ENCODE data around the gene KSR2. TPM values are rescaled to one million over a fixed set of nuclear protein-coding genes. Genes with fewer than 3 reads are reported as not detected.
"Not testable (repeated sequence)": the region's sequence is repeated elsewhere in the genome, so short reads cannot be mapped to it uniquely, and the experiment has no call there.

KSR2 gene
- polyA plus RNA-seq, 3 donors, result 0.88 to 0.98 (median 0.95) TPM

GRCh38 chr12:117628711-117629110, 340.1 kb downstream of the KSR2 start:
- not testable (repeated sequence) for DNase-seq (ENCODE audit: extremely low read depth in 1 of 11, low read depth in 9 of 11, low spot score in 4 of 11)

- DNase-seq (ENCODE audit: extremely low read depth in 1 of 11, low read depth in 9 of 11, low spot score in 4 of 11), result no peak
Observed at GRCh38 chr12:117622741-117623140, 346.0 kb downstream of the KSR2 start.

- DNase-seq (ENCODE audit: extremely low read depth in 1 of 11, low read depth in 9 of 11, low spot score in 4 of 11), result no peak
Observed at GRCh38 chr12:117622087-117622486, 346.7 kb downstream of the KSR2 start.

GRCh38 chr12:117607778-117608177, 361.0 kb downstream of the KSR2 start:
- no peak for DNase-seq (ENCODE audit: extremely low read depth in 1 of 11, low read depth in 9 of 11, low spot score in 4 of 11)

DNA sequence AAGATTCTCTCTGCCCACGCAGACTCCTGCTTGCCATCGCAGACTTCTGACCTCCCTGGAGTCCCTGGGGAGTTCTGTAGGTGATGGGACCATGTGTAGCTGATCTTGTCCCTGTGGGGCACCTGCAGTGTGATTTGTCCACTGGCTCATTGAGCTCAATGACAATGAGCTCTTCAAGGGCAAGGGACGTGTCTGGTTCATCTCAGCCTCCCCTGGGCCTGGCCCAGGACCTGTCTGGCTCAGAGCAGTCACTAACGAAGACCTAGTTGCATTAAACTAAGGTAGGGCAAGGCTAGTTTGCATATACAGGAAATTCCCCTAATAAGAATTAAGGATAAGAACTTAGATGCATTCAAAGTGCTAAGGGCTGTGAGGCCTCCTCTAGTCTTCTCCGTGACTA, 361.8 kb downstream of the KSR2 start:
- no peak for DNase-seq (ENCODE audit: extremely low read depth in 1 of 11, low read depth in 9 of 11, low spot score in 4 of 11)

DNA sequence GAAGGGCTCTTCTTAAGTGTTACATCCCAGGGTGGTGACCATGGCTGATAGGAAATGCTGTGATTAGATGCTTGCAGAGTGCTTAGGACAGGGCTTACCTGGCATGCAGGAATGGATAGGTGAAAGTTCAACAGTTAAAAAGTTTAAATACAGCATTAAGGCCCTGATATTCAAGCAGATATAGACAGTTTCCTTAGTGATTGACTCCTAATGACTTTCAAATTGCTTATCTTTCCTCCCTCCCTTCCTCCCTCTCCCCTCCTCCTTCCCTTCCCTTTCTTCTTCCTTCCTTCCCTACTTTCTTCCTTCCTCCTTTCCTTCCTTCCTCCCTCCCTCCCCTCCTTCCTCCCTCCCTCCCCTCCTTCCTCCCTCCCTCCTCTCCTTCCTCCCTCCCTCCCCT, 362.8 kb downstream of the KSR2 start:
- no peak for DNase-seq (ENCODE audit: extremely low read depth in 1 of 11, low read depth in 9 of 11, low spot score in 4 of 11)

GRCh38 chr12:117603316-117604113, 365.3 kb downstream of the KSR2 start:
- peak in 1 of 11 donors; percentile 25 for DNase-seq (ENCODE audit: extremely low read depth in 1 of 11, low read depth in 9 of 11, low spot score in 4 of 11)

GRCh38 chr12:117599849-117600248, 368.9 kb downstream of the KSR2 start:
- no peak for DNase-seq (ENCODE audit: extremely low read depth in 1 of 11, low read depth in 9 of 11, low spot score in 4 of 11)

DNA sequence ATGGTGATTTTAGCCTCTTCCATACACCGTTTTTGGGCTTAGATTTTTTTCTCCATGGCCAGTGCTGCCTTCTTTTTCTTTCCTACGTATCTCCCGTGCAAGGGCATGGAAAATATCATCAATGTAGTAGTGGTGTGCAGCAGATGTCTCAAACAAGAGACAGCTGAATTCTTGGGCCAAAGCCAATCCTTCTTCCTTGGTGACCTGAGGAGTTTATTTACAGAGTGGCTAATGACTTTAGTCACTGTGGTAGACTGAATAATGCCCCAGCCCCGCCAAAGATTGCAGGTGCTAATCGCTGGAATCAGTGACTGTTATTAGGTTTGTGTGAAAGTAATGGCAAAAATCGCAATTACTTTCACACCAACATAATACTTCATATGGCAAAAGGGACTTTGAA, 371.8 kb downstream of the KSR2 start:
- no peak for DNase-seq (ENCODE audit: extremely low read depth in 1 of 11, low read depth in 9 of 11, low spot score in 4 of 11)

DNA sequence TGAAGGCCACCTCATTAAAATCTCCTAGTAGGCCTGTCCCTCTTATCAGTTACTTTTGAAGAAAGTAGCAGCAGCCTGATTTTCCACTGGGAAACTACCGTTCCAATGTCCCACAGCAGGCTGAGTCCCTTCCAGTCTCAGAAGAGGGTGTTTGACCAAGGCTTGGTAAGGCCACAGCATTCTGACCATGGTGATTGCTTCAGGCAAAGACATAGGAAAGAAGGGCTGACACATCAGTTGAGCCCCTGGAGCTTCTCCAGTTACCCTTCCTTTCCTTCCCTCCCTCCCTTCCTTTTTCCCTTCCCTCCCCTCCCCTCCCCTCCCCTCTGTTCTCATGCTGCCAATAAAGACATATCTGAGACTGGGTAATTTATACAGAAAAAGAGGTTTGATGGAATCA, 373.0 kb downstream of the KSR2 start:
- no peak for DNase-seq (ENCODE audit: extremely low read depth in 1 of 11, low read depth in 9 of 11, low spot score in 4 of 11)

DNA sequence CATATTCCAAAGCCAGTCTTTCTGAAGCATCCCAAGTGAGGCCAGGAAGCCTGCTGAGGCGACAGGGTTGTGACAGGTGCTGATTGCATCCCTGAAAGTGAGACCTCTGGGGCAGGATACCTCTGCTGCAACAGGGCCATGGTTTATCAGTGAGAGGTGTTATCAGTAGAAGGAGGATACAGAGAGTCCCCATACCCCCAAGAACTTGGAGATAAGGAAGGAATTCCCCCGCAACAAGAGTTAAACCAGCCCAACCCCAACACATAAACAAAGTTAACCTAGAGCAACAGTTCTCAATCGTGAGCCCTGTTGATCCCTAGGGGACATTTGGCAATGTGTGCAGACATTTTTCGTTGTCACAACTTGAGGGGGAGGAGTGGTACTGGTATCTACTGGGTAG, 374.3 kb downstream of the KSR2 start:
- no peak for DNase-seq (ENCODE audit: extremely low read depth in 1 of 11, low read depth in 9 of 11, low spot score in 4 of 11)

- no peak for DNase-seq (ENCODE audit: extremely low read depth in 1 of 11, low read depth in 9 of 11, low spot score in 4 of 11)
Observed at GRCh38 chr12:117593815-117594400, 374.9 kb downstream of the KSR2 start.

DNA sequence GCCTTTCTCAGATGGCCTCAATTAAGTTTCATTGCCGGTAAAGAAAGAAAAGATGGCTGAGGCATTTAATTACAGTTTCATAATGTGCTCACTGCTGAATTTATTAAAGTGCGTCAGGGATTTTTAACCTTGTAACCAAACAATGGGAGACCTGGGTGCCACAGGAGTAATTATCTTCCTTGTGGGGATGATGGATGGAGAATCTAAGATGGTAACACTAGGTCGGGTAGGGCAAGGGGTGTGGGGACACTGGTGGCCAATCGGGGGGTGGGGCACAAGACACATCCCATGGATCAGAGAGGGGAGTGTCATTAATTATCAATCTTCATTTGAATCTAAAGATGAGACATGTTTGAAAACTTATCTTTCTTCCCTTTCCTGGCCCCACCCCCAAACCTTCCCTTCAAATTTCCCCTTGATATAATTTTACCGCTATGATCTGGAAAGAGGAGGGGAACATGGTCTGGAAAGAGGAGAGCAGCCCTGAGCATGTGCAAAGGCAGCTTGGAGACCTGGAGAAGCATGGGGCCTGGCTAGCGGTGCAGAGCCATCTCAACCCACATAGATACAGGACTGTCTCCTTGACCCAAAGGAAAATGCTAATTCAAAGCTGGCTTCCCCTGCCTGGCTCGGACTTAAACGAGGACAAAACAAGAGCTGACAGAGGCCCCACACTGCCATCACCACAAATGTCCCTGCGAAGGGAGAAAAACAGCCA, 376.0 kb downstream of the KSR2 start:
- no peak for DNase-seq (ENCODE audit: extremely low read depth in 1 of 11, low read depth in 9 of 11, low spot score in 4 of 11)

- no peak for DNase-seq (ENCODE audit: extremely low read depth in 1 of 11, low read depth in 9 of 11, low spot score in 4 of 11)
Observed at GRCh38 chr12:117590999-117591398, 377.8 kb downstream of the KSR2 start.

DNA sequence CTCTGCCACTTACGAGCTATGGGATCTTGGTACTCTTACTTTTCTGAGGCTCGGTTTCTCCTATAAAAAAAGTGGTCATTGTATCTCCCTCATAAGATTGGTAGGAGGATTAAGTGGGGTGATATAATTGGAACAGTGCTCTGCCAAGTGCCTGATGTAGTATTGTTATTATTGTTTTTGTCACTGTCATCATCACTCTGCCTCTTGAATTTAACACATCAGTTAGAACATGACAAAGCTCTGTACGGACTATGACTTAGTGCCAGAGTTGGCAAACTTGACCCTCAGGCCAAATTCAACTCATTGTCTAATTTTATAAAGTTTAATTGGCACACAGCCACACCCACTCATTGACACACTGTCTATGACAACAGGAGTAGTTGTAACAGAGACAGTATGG, 378.4 kb downstream of the KSR2 start:
- no peak for DNase-seq (ENCODE audit: extremely low read depth in 1 of 11, low read depth in 9 of 11, low spot score in 4 of 11)

DNA sequence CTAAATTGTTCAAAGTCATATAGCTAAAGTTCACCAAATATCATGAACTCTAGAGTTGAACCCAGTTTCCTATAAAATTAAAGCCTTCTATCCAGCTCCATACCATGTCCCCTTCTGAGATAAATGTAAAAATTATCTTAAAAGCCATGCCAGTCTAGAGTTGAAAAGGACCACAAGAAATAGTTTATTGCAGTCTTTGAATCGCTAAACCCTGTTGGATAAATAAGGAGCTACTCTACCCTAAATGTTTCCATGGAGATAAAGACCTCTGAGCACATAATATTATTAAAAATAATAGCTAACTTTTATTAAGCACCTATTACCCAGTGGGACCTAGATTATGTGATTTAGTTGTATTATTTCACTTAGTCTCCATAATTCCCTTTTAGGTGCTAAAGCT, 379.8 kb downstream of the KSR2 start:
- DNase-seq (ENCODE audit: extremely low read depth in 1 of 11, low read depth in 9 of 11, low spot score in 4 of 11), result no peak

- peak in 1 of 11 donors; percentile 10 for DNase-seq (ENCODE audit: extremely low read depth in 1 of 11, low read depth in 9 of 11, low spot score in 4 of 11)
Observed at GRCh38 chr12:117587631-117588287, 381.0 kb downstream of the KSR2 start.

DNA sequence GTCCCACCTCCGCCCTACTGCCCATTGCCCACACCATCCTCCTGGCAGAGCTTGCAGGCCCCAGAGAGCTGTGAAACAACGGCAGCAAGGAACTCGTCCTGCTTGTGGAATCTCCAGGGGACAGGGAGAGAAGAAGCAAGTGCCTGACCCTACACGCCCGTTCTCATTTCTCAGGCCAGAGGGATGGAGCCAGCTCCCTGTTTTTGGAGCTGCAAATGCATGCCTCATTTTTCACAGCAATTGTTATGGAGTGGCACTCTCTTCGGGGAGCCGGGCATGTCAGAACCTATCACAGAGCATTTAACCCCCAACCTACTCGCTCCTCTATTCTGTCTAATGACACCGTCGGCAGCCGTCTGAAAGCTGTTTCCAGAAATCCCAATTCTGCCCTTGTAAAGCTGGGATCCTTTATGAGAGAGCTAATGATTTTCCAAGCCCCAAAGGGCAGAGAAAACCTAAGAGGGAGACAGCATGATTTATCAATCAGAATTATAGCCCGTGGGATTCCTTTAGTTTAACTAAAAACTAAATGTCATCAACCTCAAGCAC, 385.0 kb downstream of the KSR2 start:
- no peak for DNase-seq (ENCODE audit: extremely low read depth in 1 of 11, low read depth in 9 of 11, low spot score in 4 of 11)

- DNase-seq (ENCODE audit: extremely low read depth in 1 of 11, low read depth in 9 of 11, low spot score in 4 of 11), result no peak
Observed at GRCh38 chr12:117583092-117583491, 385.7 kb downstream of the KSR2 start.

Data from renal cortex interstitium (tissue), 11 donors.